ENCODE measurements around the gene MYO1D.
"Not testable (repeated sequence)": the region's sequence is repeated elsewhere in the genome, so short reads cannot be mapped to it uniquely, and the experiment has no call there.

The MYO1D gene

GRCh38 chr17:32528825-32529224 is 348.1 kb downstream of the MYO1D start:
- DNase-seq = no peak
- no peak for ATAC-seq

GRCh38 chr17:32527146-32527545 is 349.8 kb downstream of the MYO1D start:
- no peak for DNase-seq
- no peak for ATAC-seq

- DNase-seq (no peak), ATAC-seq (no peak)
These were observed 351.8 kb downstream of the MYO1D start for GRCh38 chr17:32525122-32525521.

- not testable (repeated sequence) for DNase-seq, ATAC-seq
These were observed 352.4 kb downstream of the MYO1D start for GRCh38 chr17:32524553-32524880.

GRCh38 chr17:32523827-32524552 is 352.9 kb downstream of the MYO1D start:
- DNase-seq = no peak
- ATAC-seq = peak; percentile 50

- ATAC-seq = peak; percentile 55
- DNase-seq = peak; percentile 65
These were observed 353.8 kb downstream of the MYO1D start for GRCh38 chr17:32523017-32523680.

GRCh38 chr17:32520737-32521404 is 356.1 kb downstream of the MYO1D start:
- ATAC-seq = no peak

GRCh38 chr17:32520104-32520701 is 356.7 kb downstream of the MYO1D start:
- DNase-seq = peak; percentile 76

More at GRCh38 chr17:32520737-32521404, 356.1 kb downstream of the MYO1D start:
- no peak for DNase-seq

GRCh38 chr17:32519228-32520103 is 357.5 kb downstream of the MYO1D start:
- DNase-seq = peak; percentile 82
- ATAC-seq = peak; percentile 22

More at GRCh38 chr17:32520104-32520701, 356.7 kb downstream of the MYO1D start:
- ATAC-seq = peak; percentile 70

- no peak for ATAC-seq
These were observed 358.2 kb downstream of the MYO1D start for GRCh38 chr17:32518646-32519227.

GRCh38 chr17:32517982-32518381 is 358.9 kb downstream of the MYO1D start:
- no peak for ATAC-seq
- DNase-seq = no peak

More at GRCh38 chr17:32518646-32519227, 358.2 kb downstream of the MYO1D start:
- DNase-seq = no peak

GRCh38 chr17:32516940-32517701 is 359.8 kb downstream of the MYO1D start:
- ATAC-seq (peak; percentile 30), DNase-seq (no peak)

GRCh38 chr17:32516450-32516849 is 360.5 kb downstream of the MYO1D start:
- no peak for DNase-seq
- no peak for ATAC-seq

GRCh38 chr17:32515677-32516383 is 361.1 kb downstream of the MYO1D start:
- DNase-seq = no peak
- ATAC-seq = peak; percentile 8

- DNase-seq (no peak), ATAC-seq (no peak)
These were observed 362.3 kb downstream of the MYO1D start for GRCh38 chr17:32514606-32515005.

- DNase-seq (no peak), ATAC-seq (no peak)
These were observed 363.3 kb downstream of the MYO1D start for GRCh38 chr17:32513579-32513978.

GRCh38 chr17:32512328-32512727 is 364.6 kb downstream of the MYO1D start:
- ATAC-seq (no peak), DNase-seq (no peak)

GRCh38 chr17:32510466-32510865 is 366.5 kb downstream of the MYO1D start:
- no peak for DNase-seq
- no peak for ATAC-seq

GRCh38 chr17:32508926-32509325 is 368.0 kb downstream of the MYO1D start:
- DNase-seq = no peak
- ATAC-seq = no peak
